HPDE6-E6E7 (cell line): Measurements from ENCODE around the gene PLA2G2A.
A peak's percentile ranks its signal among the peaks of the same experiment; 100 is the strongest.
"Not testable (repeated sequence)": the region's sequence is repeated elsewhere in the genome, so short reads cannot be mapped to it uniquely, and the experiment has no call there.

Experiments used
- DNase-seq: peaks from one replicate; pipeline ENCODE4 v3.0.0; 2011; ENCODE audit warnings: missing footprints; ENCODE audit errors: extremely low spot score

PLA2G2A gene

DNA sequence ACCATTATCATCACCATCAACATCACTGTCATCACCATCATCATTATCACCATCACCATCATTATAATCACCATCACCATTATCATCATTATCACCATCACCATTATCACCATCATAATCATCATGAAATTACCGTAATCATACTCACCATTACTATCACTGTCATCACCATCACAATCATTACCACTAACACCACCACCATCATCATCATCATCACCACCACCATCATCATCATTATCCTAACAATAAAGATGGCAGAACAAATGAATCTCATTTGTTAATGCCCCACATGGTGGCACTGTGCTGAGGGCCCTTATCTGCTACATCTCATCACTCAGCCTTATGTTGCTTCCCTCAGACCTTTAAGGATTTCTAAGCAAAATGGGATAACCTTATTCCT, 46.6 kb downstream of the PLA2G2A start:
- DNase-seq: no peak

DNA sequence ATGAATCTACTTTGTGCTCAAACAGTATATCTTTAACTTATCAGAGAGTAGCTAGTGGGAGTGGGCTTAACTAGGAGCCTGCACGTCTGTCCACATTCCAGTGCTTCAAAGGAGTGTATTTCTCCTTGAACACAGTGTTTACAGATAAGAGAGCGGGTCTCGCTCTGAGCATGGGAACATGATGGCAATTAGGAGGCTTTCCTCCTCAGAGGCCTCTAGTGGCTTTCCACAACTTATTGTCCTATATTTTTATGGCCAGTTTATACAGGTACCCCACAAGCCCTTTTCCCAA, 52.3 kb downstream of the PLA2G2A start:
- not testable (repeated sequence) for DNase-seq

DNA sequence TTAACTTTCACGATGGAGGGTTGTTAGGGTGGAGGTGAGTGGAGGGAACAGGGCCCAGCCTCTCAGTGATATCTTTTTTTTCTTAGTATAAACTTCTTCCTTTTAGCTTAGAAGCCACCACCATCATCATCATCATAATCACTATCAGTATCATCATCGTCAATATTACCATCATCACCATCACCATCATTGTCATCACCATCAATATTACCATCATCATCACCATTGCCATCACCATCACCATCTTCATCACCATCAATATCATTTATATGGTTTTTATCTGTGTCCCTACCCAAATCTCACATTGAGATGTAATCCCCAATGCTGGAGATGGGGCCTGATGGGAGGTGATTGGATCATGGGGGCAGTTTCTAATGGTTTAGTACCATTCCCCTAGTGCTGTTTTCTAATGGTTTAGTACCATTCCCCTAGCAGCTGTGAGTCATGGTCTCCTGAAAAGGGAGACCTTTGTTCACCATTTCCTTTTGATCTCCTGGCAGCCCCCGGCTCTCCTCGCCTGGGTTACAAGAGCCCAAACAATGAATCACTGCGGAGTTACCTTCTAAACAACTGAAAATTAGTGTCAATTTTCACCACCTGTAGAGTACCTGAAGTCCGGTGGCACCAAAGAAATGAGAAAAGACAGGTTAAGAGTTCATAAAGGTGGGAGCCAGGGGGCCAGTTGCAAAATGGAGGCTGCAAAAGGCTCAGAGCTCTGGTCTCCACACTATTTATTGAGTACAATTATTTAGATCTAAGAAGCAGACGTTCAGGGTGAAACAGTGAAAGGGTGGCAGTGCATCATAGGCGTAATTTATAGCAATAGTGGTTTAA, 52.9 kb downstream of the PLA2G2A start:
- peak; percentile 49 for DNase-seq
